ENCODE results near the gene SLC30A2.
A peak's percentile ranks its signal among the peaks of the same experiment; 100 is the strongest.

SLC30A2 gene

DNA sequence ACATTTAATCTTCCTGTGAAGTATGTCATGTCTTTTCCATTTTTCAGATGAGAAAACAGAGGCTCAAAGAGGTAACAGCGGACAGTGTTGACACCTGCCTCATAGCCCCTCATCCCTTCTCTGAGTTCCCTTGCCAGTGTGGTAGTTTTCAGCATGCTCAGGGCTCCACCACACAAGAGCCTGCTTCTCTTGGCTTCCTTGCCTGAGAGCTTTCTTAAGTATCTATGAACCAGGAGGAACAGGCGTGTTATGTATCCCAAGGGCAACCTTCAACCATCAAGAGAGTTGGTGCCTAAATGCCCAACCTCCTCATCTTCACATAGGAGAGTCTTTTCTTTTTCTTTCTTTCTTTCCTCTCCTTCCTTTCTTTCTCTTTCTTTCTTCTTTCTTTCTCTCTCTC is 42.2 kb downstream of the SLC30A2 start:
- Histone ChIP-seq H3K4me3 (ENCODE audit: low read depth, low read length) (no peak overlapping the region), H3K9me3 (no peaks in the 10 kb centered on the region), H3K27me3 (no peaks in the 10 kb centered on the region), H3K4me1 (peaks cover under 1% of the 10 kb centered on the region), H3K36me3 (no peaks in the 10 kb centered on the region)
- TF ChIP-seq, protein P1, sequence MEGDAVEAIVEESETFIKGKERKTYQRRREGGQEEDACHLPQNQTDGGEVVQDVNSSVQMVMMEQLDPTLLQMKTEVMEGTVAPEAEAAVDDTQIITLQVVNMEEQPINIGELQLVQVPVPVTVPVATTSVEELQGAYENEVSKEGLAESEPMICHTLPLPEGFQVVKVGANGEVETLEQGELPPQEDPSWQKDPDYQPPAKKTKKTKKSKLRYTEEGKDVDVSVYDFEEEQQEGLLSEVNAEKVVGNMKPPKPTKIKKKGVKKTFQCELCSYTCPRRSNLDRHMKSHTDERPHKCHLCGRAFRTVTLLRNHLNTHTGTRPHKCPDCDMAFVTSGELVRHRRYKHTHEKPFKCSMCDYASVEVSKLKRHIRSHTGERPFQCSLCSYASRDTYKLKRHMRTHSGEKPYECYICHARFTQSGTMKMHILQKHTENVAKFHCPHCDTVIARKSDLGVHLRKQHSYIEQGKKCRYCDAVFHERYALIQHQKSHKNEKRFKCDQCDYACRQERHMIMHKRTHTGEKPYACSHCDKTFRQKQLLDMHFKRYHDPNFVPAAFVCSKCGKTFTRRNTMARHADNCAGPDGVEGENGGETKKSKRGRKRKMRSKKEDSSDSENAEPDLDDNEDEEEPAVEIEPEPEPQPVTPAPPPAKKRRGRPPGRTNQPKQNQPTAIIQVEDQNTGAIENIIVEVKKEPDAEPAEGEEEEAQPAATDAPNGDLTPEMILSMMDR (IDR thresholded peaks at IDR 0.05; ENCODE audit: low read depth, low read length), result no peak
- DNase-seq, result no peak

DNA sequence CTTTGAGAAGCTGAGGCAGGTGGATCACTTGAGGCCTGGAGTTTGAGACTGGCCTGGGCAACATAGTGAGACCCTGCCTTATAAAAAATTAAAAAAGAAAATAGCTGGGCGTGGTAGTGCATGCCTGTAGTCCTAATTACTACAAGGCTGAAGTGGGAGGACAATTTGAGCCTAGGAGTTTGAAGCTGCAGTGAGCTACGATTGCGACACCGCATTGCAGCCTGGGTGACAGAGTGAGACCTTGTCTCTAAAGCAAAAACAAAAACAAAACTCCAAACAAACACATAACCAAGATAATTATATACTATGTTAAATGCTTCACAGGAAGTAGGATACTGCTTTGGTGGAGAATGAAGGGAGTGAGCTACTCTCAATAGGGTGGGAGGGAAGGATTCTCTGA is 42.7 kb downstream of the SLC30A2 start:
- peaks cover 4% of the 10 kb centered on the region for H3K4me1 ChIP-seq
- H3K4me3 ChIP-seq (ENCODE audit: low read depth, low read length), result no peak overlapping the region
- H3K9me3 ChIP-seq, result no peaks in the 10 kb centered on the region
- no peak for DNase-seq
- H3K36me3 ChIP-seq, result no peaks in the 10 kb centered on the region
- H3K27me3 ChIP-seq, result no peaks in the 10 kb centered on the region
- TF ChIP-seq, protein P1 (IDR thresholded peaks at IDR 0.05; ENCODE audit: low read depth, low read length), result no peak

GRCh38 chr1:25999041-25999800 is 46.7 kb downstream of the SLC30A2 start:
- TF ChIP-seq, protein P1 (IDR thresholded peaks at IDR 0.05; ENCODE audit: low read depth, low read length), result no peak
- H3K4me3 ChIP-seq (ENCODE audit: low read depth, low read length), result no peak overlapping the region
- DNase-seq, result no peak
- peaks cover 7% of the 10 kb centered on the region for H3K4me1 ChIP-seq
- no peaks in the 10 kb centered on the region for H3K27me3 ChIP-seq
- no peaks in the 10 kb centered on the region for H3K9me3 ChIP-seq
- no peaks in the 10 kb centered on the region for H3K36me3 ChIP-seq

GRCh38 chr1:25997828-25998761 is 47.8 kb downstream of the SLC30A2 start, which contains the start of gene PAFAH2:
PAFAH2 (minus strand) TSS chr1:25998063; CDS start chr1:25990816, 7,247 bp downstream.
- H3K9me3 ChIP-seq, result no peaks in the 10 kb centered on the region
- peak; percentile 90 for DNase-seq
- no peaks in the 10 kb centered on the region for H3K27me3 ChIP-seq
- H3K4me1 ChIP-seq, result peaks cover 11% of the 10 kb centered on the region
- peak within 1 kb of the TSS; percentile 70 for H3K4me3 ChIP-seq (ENCODE audit: low read depth, low read length)
- no peaks in the 10 kb centered on the region for H3K36me3 ChIP-seq
- TF ChIP-seq, protein P1 (IDR thresholded peaks at IDR 0.05; ENCODE audit: low read depth, low read length), result peak; percentile 81

DNA sequence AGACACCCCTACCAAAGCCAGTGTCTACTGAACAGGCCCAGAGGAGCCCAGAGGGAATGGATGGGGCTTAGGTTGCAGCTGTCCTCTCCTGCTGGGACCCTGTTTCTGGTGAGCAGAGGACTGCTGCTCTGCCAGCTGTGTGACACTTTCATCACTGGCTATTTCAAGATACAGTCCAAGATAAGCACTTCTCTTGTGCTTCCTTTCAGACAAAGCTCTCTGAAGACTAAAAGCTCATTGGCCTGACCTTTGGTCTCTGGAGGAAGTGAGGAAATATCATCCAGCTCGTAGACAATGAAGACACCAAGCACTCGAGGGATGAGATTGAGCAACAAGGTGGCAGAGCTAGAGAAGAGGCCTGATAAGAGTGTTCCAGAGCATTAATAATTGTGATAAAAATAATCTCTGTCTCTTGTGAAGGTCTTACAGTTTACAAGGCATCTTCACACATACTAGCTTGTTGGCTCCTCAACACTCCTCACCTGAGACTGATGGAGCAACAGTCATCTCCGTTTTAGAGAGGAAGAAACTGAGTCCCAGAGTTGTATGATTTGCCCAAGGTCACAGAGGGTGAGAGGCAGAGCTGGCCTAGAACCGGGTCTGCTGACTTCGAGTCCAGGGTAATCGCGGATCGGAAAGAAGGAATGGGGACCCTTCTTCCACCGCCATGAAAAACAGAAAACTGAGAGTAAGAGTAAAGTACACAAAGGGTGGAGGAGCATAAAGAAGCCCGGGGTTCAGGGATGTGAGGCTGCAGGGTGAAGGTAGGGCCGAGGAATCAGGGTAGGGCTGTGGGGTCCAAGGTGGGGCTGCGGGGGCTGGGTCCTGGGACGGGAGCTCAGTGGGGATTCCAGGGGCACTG is 48.7 kb downstream of the SLC30A2 start:
- TF ChIP-seq, protein P1 (IDR thresholded peaks at IDR 0.05; ENCODE audit: low read depth, low read length), result no peak
- Histone ChIP-seq H3K27me3 (no peaks in the 10 kb centered on the region), H3K9me3 (no peaks in the 10 kb centered on the region), H3K4me1 (peaks cover 11% of the 10 kb centered on the region), H3K36me3 (no peaks in the 10 kb centered on the region), H3K4me3 (ENCODE audit: low read depth, low read length) (peak overlapping the region; percentile 70)
- peak; percentile 53 for DNase-seq
